Measurements from ENCODE around the gene CACNG4.
"Not testable (repeated sequence)": the region's sequence is repeated elsewhere in the genome, so short reads cannot be mapped to it uniquely, and the experiment has no call there.

CACNG4 gene

GRCh38 chr17:66966298-66966697, 1.8 kb downstream of the CACNG4 start:
- no peak for DNase-seq

- no peak for DNase-seq
Observed at GRCh38 chr17:66966704-66967418, 2.4 kb downstream of the CACNG4 start.

GRCh38 chr17:66967837-66968543, 3.5 kb downstream of the CACNG4 start:
- DNase-seq = no peak

GRCh38 chr17:66968916-66969315, 4.4 kb downstream of the CACNG4 start:
- no peak for DNase-seq

- no peak for DNase-seq
Observed at GRCh38 chr17:66970140-66970539, 5.6 kb downstream of the CACNG4 start.

- no peak for DNase-seq
Observed at GRCh38 chr17:66970797-66971196, 6.3 kb downstream of the CACNG4 start.

- no peak for DNase-seq
Observed at GRCh38 chr17:66971264-66971663, 6.8 kb downstream of the CACNG4 start.

GRCh38 chr17:66971730-66972441, 7.4 kb downstream of the CACNG4 start:
- no peak for DNase-seq

- DNase-seq = not testable (repeated sequence)
Observed at GRCh38 chr17:66972442-66972830, 7.9 kb downstream of the CACNG4 start.

- no peak for DNase-seq
Observed at GRCh38 chr17:66975188-66975587, 10.7 kb downstream of the CACNG4 start.

- no peak for DNase-seq
Observed at GRCh38 chr17:66975614-66976378, 11.3 kb downstream of the CACNG4 start.

GRCh38 chr17:66976379-66976663, 11.8 kb downstream of the CACNG4 start:
- DNase-seq = no peak

- no peak for DNase-seq
Observed at GRCh38 chr17:66976781-66977201, 12.3 kb downstream of the CACNG4 start.

- no peak for DNase-seq
Observed at GRCh38 chr17:66978514-66979061, 14.1 kb downstream of the CACNG4 start.

GRCh38 chr17:66980896-66981295, 16.4 kb downstream of the CACNG4 start:
- DNase-seq = no peak

GRCh38 chr17:66981983-66982508, 17.5 kb downstream of the CACNG4 start:
- no peak for DNase-seq

GRCh38 chr17:66983414-66984021, 19.0 kb downstream of the CACNG4 start:
- no peak for DNase-seq

- DNase-seq = no peak
Observed at GRCh38 chr17:66984730-66985129, 20.2 kb downstream of the CACNG4 start.

GRCh38 chr17:66985338-66986237, 21.1 kb downstream of the CACNG4 start:
- DNase-seq = no peak

- no peak for DNase-seq
Observed at GRCh38 chr17:66986659-66987058, 22.2 kb downstream of the CACNG4 start.

GRCh38 chr17:66987059-66987616, 22.6 kb downstream of the CACNG4 start:
- DNase-seq = no peak

All from CD4-positive, alpha-beta T cell treated with Interleukin-4 for 4 hours (primary cell).